Measurements from ENCODE around the gene GDPGP1.

Gene GDPGP1

GRCh38 chr15:90227336-90227735 is 6.7 kb upstream of the GDPGP1 start:
- Histone ChIP-seq H3K4me1 (no peaks in the 10 kb centered on the region), H3K9me3 (no peaks in the 10 kb centered on the region), H3K36me3 (peaks cover 32% of the 10 kb centered on the region), H3K4me3 (ENCODE audit: low read depth, low read length) (no peak overlapping the region), H3K27me3 (no peaks in the 10 kb centered on the region)
- no peak for TF ChIP-seq CTCF (IDR thresholded peaks at IDR 0.05; ENCODE audit: low read depth, low read length)
- DNase-seq = no peak

- peaks cover 32% of the 10 kb centered on the region for H3K36me3 ChIP-seq
- no peak for DNase-seq
- H3K9me3 ChIP-seq = no peaks in the 10 kb centered on the region
- H3K27me3 ChIP-seq = no peaks in the 10 kb centered on the region
- no peak overlapping the region for H3K4me3 ChIP-seq (ENCODE audit: low read depth, low read length)
- no peak for TF ChIP-seq CTCF (IDR thresholded peaks at IDR 0.05; ENCODE audit: low read depth, low read length)
- H3K4me1 ChIP-seq = no peaks in the 10 kb centered on the region
These were observed 5.9 kb upstream of the GDPGP1 start for GRCh38 chr15:90227816-90228772.

DNA sequence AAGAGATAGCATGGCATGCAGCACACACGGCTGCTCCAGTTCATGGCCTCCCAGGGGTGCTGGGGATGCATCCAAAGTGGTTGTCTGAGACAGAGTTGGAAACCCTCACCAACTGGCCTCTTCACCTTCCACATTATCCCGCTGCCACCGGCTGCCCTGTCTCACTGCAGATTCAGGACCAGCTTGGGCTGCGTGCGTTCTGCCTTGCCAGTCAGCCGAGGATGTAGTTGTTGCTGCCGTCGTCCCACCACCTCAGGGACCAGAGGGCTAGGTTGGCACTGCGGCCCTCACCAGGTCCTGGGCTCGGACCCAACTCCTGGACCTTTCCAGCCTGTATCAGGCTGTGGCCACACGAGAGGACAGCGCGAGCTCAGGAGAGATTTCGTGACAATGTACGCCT is 5.0 kb upstream of the GDPGP1 start:
- Histone ChIP-seq H3K9me3 (no peaks in the 10 kb centered on the region), H3K4me3 (ENCODE audit: low read depth, low read length) (no peak overlapping the region), H3K4me1 (no peaks in the 10 kb centered on the region), H3K27me3 (no peaks in the 10 kb centered on the region), H3K36me3 (peaks cover 32% of the 10 kb centered on the region)
- TF ChIP-seq CTCF (IDR thresholded peaks at IDR 0.05; ENCODE audit: low read depth, low read length) = no peak
- DNase-seq = no peak

DNA sequence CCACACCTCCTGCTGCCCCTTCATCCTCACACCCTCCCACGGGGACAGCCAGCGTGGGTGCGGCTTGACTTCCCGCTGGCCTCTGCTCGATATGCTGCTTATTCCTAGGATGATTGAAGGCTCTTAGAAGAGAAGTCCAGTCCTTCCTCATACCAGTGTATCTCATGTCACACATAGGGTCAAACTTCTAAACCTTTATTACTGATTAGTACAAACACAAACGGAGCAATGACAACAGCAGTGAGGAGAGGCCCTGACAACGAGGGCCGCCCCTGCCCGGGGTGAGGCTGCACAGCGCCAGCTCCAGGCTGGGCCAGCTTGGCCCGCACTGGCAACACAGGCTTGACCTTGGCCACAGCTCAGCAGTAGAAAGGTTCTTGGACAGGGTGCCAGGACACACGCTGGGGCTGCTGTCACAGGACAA is 3.9 kb upstream of the GDPGP1 start:
- no peaks in the 10 kb centered on the region; the same call in 1 of the 2 replicates for H3K4me1 ChIP-seq
- H3K4me3 ChIP-seq (ENCODE audit: low read depth, low read length) = no peak overlapping the region
- no peak for TF ChIP-seq CTCF (IDR thresholded peaks at IDR 0.05; ENCODE audit: low read depth, low read length)
- no peaks in the 10 kb centered on the region for H3K9me3 ChIP-seq
- H3K36me3 ChIP-seq = peaks cover 29% of the 10 kb centered on the region
- no peaks in the 10 kb centered on the region for H3K27me3 ChIP-seq
- no peak for DNase-seq

- peaks cover 27% of the 10 kb centered on the region for H3K36me3 ChIP-seq
- DNase-seq = no peak
- H3K27me3 ChIP-seq = no peaks in the 10 kb centered on the region
- H3K9me3 ChIP-seq = no peaks in the 10 kb centered on the region
- TF ChIP-seq CTCF (IDR thresholded peaks at IDR 0.05; ENCODE audit: low read depth, low read length) = no peak
- no peaks in the 10 kb centered on the region; the same call in 1 of the 2 replicates for H3K4me1 ChIP-seq
- H3K4me3 ChIP-seq (ENCODE audit: low read depth, low read length) = no peak overlapping the region
These were observed 3.4 kb upstream of the GDPGP1 start for GRCh38 chr15:90230610-90231009.

All from BE2C (cell line).